NCI-H1436 (cell line): Measurements from ENCODE around the gene CYS1.

Source experiments
- DNase-seq: peaks from one replicate; lab custom pipeline; 2025; lab: John Stamatoyannopoulos, UW

The CYS1 gene

GRCh38 chr2:10071595-10071994 is 8.6 kb downstream of the CYS1 start:
- DNase-seq: no peak

GRCh38 chr2:10071176-10071575 is 9.0 kb downstream of the CYS1 start:
- DNase-seq: no peak

GRCh38 chr2:10067881-10068280 is 12.3 kb downstream of the CYS1 start:
- no peak for DNase-seq

GRCh38 chr2:10067330-10067729 is 12.9 kb downstream of the CYS1 start:
- DNase-seq: no peak

GRCh38 chr2:10065773-10066055 is 14.5 kb downstream of the CYS1 start:
- DNase-seq: no peak

GRCh38 chr2:10064932-10065772 is 15.1 kb downstream of the CYS1 start:
- DNase-seq: no peak

GRCh38 chr2:10063566-10063965 is 16.6 kb downstream of the CYS1 start:
- DNase-seq: no peak

- no peak for DNase-seq
Observed at GRCh38 chr2:10062931-10063365, 17.3 kb downstream of the CYS1 start.

GRCh38 chr2:10061221-10061925 is 18.8 kb downstream of the CYS1 start:
- no peak for DNase-seq

GRCh38 chr2:10059552-10060335 is 20.5 kb downstream of the CYS1 start:
- DNase-seq: no peak

- no peak for DNase-seq
Observed at GRCh38 chr2:10059016-10059351, 21.2 kb downstream of the CYS1 start.

GRCh38 chr2:10058251-10059015 is 21.8 kb downstream of the CYS1 start:
- DNase-seq: no peak

- DNase-seq: no peak
Observed at GRCh38 chr2:10057231-10058107, 22.7 kb downstream of the CYS1 start.

GRCh38 chr2:10056439-10056838 is 23.8 kb downstream of the CYS1 start:
- DNase-seq: no peak

- DNase-seq: no peak
Observed at GRCh38 chr2:10054976-10055375, 25.2 kb downstream of the CYS1 start.

GRCh38 chr2:10054424-10054823 is 25.8 kb downstream of the CYS1 start:
- DNase-seq: no peak

- DNase-seq: no peak
Observed at GRCh38 chr2:10053351-10053750, 26.9 kb downstream of the CYS1 start.

GRCh38 chr2:10052216-10052615 is 28.0 kb downstream of the CYS1 start:
- no peak for DNase-seq

GRCh38 chr2:10048501-10049171 is 31.6 kb downstream of the CYS1 start:
- peak; percentile 43 for DNase-seq

GRCh38 chr2:10047616-10048500 is 32.4 kb downstream of the CYS1 start:
- DNase-seq: no peak
